Spleen (tissue), 11 donors: Measurements from ENCODE around the gene ASAH2. TPM values are rescaled to one million over a fixed set of nuclear protein-coding genes. Genes with fewer than 3 reads are reported as not detected.

ENCODE experiments used
- DNase-seq: peaks from one replicate; pipeline ENCODE4 v3.0.0-alpha.2; 2020
- H3K27ac ChIP-seq, 8 donors: fragments of 200-600 bp; sonication (generic) in 7 of 8; 1 replicate in 4 of 8; 2 replicates in 4 of 8; pipeline versions ENCODE4 v1.5.0 to v1.8.0; 2016 to 2021; ENCODE audit warnings: inconsistent platforms in 4 of 8, mild to moderate bottlenecking in 4 of 8, moderate library complexity in 1 of 8
- H3K27me3 ChIP-seq, 7 donors: fragments of 200-600 bp; sonication (generic) in 6 of 7; replicated peaks in 1 of 7; 1 replicate in 4 of 7; 2 replicates in 3 of 7; pipeline versions ENCODE4 v1.5.0 to v1.8.0; 2016 to 2021; ENCODE audit warnings: inconsistent platforms in 3 of 7, mild to moderate bottlenecking in 1 of 7
- H3K36me3 ChIP-seq, 6 donors: fragments of 200-600 bp; sonication (generic) in 5 of 6; 1 replicate in 4 of 6; 2 replicates in 2 of 6; pipeline versions ENCODE4 v1.5.0 to v1.8.0; 2016 to 2021; ENCODE audit warnings: inconsistent platforms in 2 of 6
- H3K4me1 ChIP-seq, 6 donors: fragments of 200-600 bp; sonication (generic) in 5 of 6; 1 replicate in 3 of 6; 2 replicates in 3 of 6; pipeline versions ENCODE4 v1.5.0 to v1.8.0; 2016 to 2021; ENCODE audit warnings: inconsistent platforms in 3 of 6
- H3K4me3 ChIP-seq, 8 donors: fragments of 200-600 bp; sonication (generic) in 7 of 8; 1 replicate in 4 of 8; 2 replicates in 4 of 8; pipeline versions ENCODE4 v1.5.0 to v1.8.0; 2016 to 2021; ENCODE audit warnings: inconsistent platforms in 4 of 8, mild to moderate bottlenecking in 4 of 8, moderate library complexity in 2 of 8
- H3K9me3 ChIP-seq, 8 donors: fragments of 200-600 bp; sonication (generic) in 7 of 8; 1 replicate in 4 of 8; 2 replicates in 4 of 8; pipeline versions ENCODE4 v1.5.0 to v1.8.0; 2016 to 2021; ENCODE audit warnings: inconsistent platforms in 4 of 8
- CTCF ChIP-seq, 11 experiments: fragments of 200-600 bp in 7 of 11; fragments of 450-650 bp in 4 of 11; sonication (generic) in 4 of 11; IDR thresholded peaks in 8 of 11; conservative IDR thresholded peaks in 3 of 11; 1 replicate in 7 of 11; 2 replicates in 4 of 11; pipeline versions ENCODE4 v1.4.0 to v1.8.0; 2016 to 2021; ENCODE audit warnings: antibody characterized with exemption in 11 of 11, inconsistent platforms in 4 of 11, mild to moderate bottlenecking in 1 of 11
- POLR2A ChIP-seq, 3 donors: fragments of 450-650 bp; IDR thresholded peaks; one replicate each; pipeline ENCODE4 v1.5.1; 2017; ENCODE audit warnings: antibody characterized with exemption in 3 of 3, mild to moderate bottlenecking in 1 of 3
- POLR2AphosphoS5 ChIP-seq, 3 donors: sonication (generic); formaldehyde crosslinking; IDR thresholded peaks; one replicate each; pipeline ENCODE4 v1.5.1; 2017; ENCODE audit warnings: antibody characterized with exemption in 3 of 3
- WGBS, 5 donors: extraction: QIAGEN DNeasy Blood & Tissue Kit in 3 of 5; methylation state at CpG; one replicate each; pipeline versions ENCODE4 v1.1.5 to v1.1.7; 2013 to 2018; 5-methylcytosine and 5-hydroxymethylcytosine counted together
- intact Hi-C: fragments of 100-400 bp; cut with DNase I; formaldehyde crosslinking; loops from one replicate; pipeline ENCODE4 v1.15.0; 2023; ENCODE audit warnings: low total_unique reads
- polyA plus RNA-seq, 3 donors: library from polyadenylated mRNA; stranded (reverse); fragments of 200-250 nt; gene quantifications; one replicate each; pipeline ENCODE4 v1.2.1, GENCODE V29; 2013
- total RNA-seq, 7 donors: library from RNA; depleted of rRNA in 3 of 7; stranded (reverse); fragments of >200 nt in 3 of 7; fragmentation: NEBNext Ultra II Directional in 4 of 7; extraction: Animal tissue kit (Norgen Biotek cat#: 25700) in 4 of 7; gene quantifications; one replicate each; pipeline versions ENCODE4 v1.1.0 to v1.2.1, GENCODE V29; 2016 to 2021
- donor health status: healthy with polysubstance abuse.
- donor health status: DM: no; HTN: no; CAD: no; lungs with moderate emphysema.
- donor health status: DM: no; HTN: no; CAD: no.
- donor health status: Bipolar disorder and iron deficiency.
- donor health status: healthy.
- donor health status: DM: no; HTN: no; CAD: no.
- donor health status: DM: yes; HTN: yes; CAD: no.

The ASAH2 gene
- total and polyA plus RNA-seq, 10 donors = 0.04 to 2.7 (median 0.80) TPM

- H3K4me1 ChIP-seq = peaks cover 0 to 4% (median 0%) of the 10 kb centered on the region in 6 donors
- no peak for TF ChIP-seq POLR2AphosphoS5 (IDR thresholded peaks at IDR 0.05)
- TF ChIP-seq CTCF (IDR thresholded peaks at IDR 0.05 in 8 of 11, conservative IDR thresholded peaks at IDR 0.05 in 3 of 11) = no peak
- no peaks in the 10 kb centered on the region for H3K27me3 ChIP-seq
- DNase-seq = no peak
- no peak overlapping the region for H3K27ac ChIP-seq
- 76 to 91% (median 81%) methylated on average over 2 of the region's 2 CpGs for WGBS, 5 donors
- H3K9me3 ChIP-seq = no peaks in the 10 kb centered on the region
- intact Hi-C loops = no loop called here
- no peaks in the 10 kb centered on the region for H3K36me3 ChIP-seq
- no peak overlapping the region for H3K4me3 ChIP-seq
These were observed 32.1 kb downstream of the ASAH2 start for GRCh38 chr10:50219200-50219599.

- TF ChIP-seq CTCF (IDR thresholded peaks at IDR 0.05 in 8 of 11, conservative IDR thresholded peaks at IDR 0.05 in 3 of 11) (no peak), POLR2AphosphoS5 (IDR thresholded peaks at IDR 0.05) (no peak), POLR2A (IDR thresholded peaks at IDR 0.05) (no peak)
- no peaks in the 10 kb centered on the region for H3K9me3 ChIP-seq
- no peak overlapping the region for H3K27ac ChIP-seq
- no peaks in the 10 kb centered on the region for H3K27me3 ChIP-seq
- H3K36me3 ChIP-seq = no peaks in the 10 kb centered on the region
- no peak for DNase-seq
- H3K4me3 ChIP-seq = no peak overlapping the region
- peaks cover 0 to 4% (median 0%) of the 10 kb centered on the region in 6 donors for H3K4me1 ChIP-seq
- WGBS, 5 donors = 45 to 71% (median 71%) methylated on average over 3 of the region's 3 CpGs
- intact Hi-C loops = no loop called here
These were observed 34.4 kb downstream of the ASAH2 start for GRCh38 chr10:50216894-50217293.

- Histone ChIP-seq H3K9me3 (no peaks in the 10 kb centered on the region), H3K4me1 (peaks cover 0 to 4% (median 0%) of the 10 kb centered on the region in 6 donors), H3K27ac (no peak overlapping the region), H3K36me3 (no peaks in the 10 kb centered on the region), H3K27me3 (no peaks in the 10 kb centered on the region), H3K4me3 (no peak overlapping the region)
- TF ChIP-seq CTCF (IDR thresholded peaks at IDR 0.05 in 8 of 11, conservative IDR thresholded peaks at IDR 0.05 in 3 of 11) (no peak), POLR2A (IDR thresholded peaks at IDR 0.05) (no peak), POLR2AphosphoS5 (IDR thresholded peaks at IDR 0.05) (no peak)
- intact Hi-C loops = no loop called here
- no peak for DNase-seq
These were observed 34.9 kb downstream of the ASAH2 start for GRCh38 chr10:50216418-50216817.

GRCh38 chr10:50211670-50212069 lies 39.6 kb downstream of the ASAH2 start:
- Histone ChIP-seq H3K9me3 (no peaks in the 10 kb centered on the region), H3K36me3 (no peaks in the 10 kb centered on the region), H3K27me3 (peaks cover 0 to 7% (median 0%) of the 10 kb centered on the region in 7 donors), H3K4me3 (no peak overlapping the region), H3K4me1 (peaks cover 0 to 1% (median 0%) of the 10 kb centered on the region in 6 donors), H3K27ac (no peak overlapping the region)
- DNase-seq = no peak
- intact Hi-C loops = no loop called here
- no peak for TF ChIP-seq CTCF (IDR thresholded peaks at IDR 0.05 in 8 of 11, conservative IDR thresholded peaks at IDR 0.05 in 3 of 11)
- TF ChIP-seq POLR2A (IDR thresholded peaks at IDR 0.05) = no peak
- WGBS, 5 donors = 75 to 87% (median 78%) methylated on average over 3 of the region's 3 CpGs
